NCI-H2171 treated with DMSO at 0.1 percent for 48 hours (cell line): ENCODE data around the gene ERG.

Experiments
- DNase-seq: peaks from one replicate; lab custom pipeline; 2025; lab: John Stamatoyannopoulos, UW

Gene ERG

DNA sequence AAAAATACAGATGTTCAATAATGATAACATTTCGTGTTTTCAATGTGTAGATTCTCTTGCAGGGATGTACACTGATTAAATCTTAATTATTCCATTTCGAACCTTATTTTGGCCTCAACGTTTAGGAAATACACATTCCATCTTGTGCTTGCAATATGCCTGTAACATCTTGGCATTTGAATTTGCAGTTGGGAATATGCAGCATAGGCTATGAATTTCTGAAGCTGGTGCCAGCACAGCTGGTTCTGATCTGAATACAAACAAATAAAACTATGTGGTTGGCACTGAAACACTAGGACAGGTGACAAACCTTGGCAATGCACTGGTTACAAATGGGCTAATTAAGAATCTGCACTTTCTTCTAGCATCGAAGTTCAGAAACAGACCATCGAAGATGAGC lies 108.4 kb downstream of the ERG start:
- DNase-seq = no peak

DNA sequence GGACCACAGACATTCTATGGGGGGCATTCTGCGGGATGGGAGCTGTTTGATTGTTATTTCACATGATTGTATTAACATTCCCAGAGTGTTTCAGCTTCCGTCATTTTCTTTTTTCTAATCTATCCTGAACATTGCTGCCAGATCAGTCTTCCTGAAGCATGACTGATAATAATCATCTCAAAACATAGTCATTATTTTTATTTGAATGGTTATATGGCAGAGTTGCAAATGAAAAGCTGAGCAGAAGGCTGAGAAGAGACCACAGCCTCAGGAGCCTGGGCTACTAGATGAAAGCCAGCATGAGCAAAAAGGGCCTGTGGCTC lies 109.0 kb downstream of the ERG start:
- no peak for DNase-seq

DNA sequence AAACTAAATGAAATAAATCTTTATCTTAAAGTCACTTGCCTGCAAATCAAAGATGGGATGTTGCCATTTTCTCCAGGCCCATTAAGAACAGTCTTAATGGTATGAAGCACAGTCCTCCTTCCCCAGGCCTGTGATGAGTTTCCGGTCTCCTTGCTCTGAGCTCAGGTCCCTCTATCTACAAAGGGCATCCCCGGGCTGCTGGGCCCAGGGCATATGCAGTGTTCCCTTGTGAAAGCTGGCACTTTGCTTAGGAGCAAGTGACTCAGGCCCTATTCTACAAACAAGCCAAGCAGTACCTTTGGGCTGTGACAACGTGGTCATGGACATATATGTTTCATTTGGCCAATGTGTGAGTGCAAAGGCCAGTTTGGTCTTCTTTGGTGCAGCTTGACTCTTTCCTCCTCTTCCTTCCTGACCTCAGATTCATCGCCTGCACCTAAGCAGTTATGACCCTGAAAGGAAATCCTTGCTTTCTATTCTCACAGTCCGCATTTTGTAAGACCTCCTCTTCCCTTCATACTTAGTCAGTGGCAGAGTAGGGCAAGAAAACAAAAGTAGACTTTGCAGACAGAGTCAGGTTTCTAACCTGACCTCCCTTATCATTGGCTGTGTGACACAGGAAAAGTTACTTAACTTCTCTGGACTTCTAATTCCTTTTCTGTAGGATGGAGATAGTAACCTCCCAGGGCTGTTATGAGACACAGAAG lies 109.5 kb downstream of the ERG start:
- DNase-seq = no peak

DNA sequence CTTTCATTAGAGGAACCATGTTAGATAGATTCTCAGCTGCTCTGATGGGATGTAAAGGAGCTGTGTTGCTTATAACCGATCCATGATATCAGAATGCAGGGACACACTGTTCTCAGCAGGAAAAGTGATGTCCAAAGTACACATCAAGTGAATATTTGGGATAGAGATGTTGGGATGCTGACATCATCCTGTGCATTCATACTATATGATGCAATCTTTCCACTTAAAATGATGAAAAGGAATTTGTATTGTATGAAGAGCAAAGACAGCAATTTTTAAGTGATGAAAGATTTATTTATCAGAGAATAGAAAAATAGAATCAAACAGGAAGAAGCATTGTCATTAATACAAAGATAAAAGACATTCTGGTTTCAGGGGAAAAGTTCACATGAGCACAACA lies 110.1 kb downstream of the ERG start:
- no peak for DNase-seq

DNA sequence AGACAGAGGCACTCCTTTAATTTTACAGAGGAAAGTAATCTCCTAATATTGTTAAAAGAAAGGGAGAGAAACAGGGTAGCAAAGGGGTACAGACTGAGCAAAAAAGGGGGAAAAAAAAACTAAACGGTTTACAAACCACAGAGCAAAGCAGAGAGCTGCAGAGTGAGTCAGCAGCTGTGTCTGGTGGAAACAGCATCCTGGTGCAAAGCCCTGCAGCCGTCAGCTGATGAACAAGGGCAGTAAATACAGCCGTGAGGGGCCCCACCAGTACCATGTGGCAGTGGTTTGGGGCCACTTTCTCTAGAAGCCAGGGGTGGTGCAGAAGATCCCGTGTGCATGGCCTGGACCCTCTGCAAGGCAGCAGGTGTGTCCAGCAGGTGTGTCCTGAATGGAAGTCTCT lies 111.3 kb downstream of the ERG start:
- DNase-seq = no peak

DNA sequence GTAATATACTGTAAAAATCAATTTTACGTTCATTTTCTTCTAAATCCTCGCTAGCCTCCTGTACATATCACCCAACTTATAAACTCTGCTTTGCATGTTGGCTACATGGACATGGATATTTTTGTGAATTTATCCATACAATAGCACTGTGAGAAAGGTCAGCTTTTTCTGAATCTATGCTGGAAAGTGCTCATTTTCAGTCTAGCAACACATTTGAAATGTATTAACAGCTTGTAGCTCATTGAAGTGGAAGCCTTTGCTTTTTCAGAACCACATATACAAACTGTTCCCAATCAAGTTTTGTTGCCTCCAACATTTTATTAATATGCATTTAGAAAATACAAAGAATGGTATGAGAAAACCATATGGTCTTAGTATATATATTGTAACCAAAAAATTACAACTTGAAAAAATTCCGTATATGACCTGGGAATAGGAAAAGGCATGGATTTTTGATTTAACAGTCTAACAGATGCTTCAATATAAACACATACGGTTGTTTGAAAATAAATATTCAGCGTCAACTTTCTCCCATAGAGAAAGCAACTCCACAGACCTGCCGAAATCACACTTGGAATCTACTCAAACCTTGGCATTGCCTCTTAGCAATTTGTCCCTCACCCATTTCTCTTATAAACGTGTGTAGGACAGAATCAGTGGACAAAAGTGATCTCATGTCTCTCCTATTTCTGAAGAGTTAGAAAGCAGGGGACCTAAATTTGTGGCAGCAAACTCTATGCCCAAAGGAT lies 112.7 kb downstream of the ERG start:
- no peak for DNase-seq

DNA sequence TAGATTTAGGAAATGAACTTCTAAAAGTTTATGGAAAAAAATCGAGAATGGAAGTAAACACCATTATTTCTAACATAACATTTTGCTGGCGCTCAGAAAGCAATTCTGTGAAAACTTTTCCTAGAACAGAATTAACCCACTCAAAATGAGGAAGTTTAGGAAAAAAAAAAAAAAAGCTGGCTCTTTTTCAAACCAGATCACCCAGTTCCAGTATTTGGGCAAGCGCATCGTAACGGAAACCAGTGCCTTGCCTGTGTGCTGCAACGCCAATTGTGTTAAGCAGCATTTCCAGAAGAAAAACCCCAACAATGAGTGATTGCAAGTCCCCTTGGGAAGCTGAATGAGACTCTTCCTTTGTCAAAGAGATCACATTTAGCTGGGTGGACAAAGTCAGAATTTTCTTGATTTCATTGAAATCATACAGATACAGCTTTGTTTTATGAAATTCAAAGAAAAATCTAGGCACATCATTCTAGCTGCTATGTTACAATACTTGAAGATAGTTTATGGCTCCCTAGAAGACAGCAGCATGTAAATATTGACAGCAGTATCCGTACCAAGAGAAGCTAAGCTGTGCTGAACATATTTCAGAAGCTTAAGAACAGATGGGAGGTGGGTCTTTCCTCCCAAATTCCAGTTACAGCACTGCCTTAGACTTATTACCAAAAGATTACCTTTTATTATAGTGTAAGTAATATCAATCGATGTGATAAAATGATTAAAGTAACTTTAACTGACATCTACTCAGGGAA lies 113.4 kb downstream of the ERG start:
- no peak for DNase-seq

DNA sequence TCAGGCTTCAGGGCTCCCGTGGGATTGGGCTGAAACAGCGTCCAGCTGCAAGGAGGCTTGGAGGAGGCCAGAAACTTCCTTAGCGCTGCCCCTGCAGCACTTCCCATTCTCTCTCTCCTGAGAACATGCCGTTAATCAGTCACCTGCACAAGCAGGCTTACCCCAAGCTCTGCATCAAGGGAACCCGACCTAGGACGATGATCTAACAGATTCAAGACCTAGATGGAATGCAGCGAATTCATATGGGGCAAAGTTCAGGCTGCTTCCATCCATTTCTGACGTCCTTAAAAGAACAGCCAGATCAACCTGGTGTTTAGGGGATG lies 114.1 kb downstream of the ERG start:
- DNase-seq = no peak

DNA sequence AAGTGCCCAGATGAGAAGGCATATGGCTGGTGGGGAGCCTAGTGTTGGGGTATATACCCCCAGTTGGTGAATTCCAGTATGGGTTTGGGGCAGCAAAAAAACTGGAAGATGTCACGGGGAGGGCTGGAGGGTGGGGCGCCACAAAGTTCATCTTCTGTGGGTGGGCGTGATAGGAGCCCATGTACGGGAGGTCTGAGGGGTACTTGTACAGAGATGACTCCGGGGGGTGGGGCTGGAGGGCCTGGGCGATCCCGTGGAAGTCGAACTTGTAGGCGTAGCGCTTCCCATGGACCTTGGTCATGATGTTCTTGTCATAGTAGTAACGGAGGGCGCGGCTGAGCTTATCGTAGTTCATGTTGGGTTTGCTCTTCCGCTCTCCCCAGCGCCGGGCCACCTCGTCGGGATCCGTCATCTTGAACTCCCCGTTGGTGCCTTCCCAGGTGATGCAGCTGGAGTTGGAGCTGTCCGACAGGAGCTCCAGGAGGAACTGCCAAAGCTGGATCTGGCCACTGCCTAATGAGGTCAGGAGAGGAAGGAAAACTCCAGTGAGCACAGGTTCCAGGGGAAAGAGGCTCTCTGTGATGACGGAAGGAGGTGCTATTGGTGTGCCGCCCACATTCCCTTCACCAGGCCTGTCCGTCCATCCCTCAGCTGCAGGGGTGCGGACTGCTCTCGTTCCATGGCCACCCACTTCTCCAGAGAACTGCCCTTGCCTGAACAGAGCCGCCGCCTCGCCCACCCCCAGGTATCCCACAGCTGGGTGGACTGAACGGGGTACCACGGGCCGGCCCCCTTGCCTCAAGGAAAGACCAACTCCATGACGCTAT lies 114.7 kb downstream of the ERG start:
- no peak for DNase-seq

DNA sequence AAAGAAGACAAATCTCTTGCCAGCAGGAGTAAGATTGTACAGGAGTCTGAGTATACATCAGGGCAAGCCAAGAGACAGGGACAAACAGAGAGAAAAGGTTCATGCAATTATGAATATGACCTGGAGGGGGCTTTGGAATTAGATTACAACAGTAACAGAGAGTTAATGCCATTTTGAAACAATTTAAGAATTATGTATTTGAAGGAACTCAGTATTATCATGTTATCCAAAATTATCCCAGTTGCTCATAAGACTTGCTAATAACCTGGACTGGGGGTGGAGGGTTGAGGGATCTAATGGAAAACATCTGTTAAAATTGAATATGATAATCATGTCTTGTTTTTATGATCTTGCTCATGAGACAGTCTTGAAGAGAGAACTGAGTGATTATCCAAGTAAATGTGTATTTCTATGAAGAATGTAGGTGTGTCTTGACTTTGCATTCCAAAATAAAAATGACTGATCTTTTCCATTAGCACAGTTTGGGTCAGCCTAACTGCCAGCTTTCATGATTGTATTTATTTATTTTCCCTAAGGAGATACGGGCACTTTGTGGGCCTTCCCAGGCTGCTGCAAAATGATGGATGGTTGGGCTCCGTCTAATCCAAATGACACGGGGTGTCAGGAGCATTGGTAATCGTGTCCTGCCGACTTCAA lies 117.7 kb downstream of the ERG start:
- DNase-seq = peak; percentile 28

DNA sequence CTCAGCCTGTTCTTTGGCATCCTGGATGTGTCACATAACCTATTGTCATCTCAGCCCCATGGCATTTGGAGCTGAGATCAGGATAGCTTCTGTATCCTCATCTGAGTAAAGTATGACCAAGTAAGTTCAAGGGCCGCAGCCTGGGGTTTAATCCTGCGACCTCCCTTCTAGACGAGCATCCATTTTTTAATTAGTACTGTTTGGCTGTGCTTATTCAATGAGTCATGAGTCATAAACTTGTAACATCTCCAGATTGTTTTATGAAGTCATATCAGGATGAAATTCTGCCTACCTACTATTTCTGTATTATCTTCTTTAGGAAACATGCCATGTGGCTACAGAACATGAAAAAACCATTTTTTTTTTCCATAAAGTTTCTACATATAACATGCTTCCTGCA lies 119.1 kb downstream of the ERG start:
- no peak for DNase-seq

DNA sequence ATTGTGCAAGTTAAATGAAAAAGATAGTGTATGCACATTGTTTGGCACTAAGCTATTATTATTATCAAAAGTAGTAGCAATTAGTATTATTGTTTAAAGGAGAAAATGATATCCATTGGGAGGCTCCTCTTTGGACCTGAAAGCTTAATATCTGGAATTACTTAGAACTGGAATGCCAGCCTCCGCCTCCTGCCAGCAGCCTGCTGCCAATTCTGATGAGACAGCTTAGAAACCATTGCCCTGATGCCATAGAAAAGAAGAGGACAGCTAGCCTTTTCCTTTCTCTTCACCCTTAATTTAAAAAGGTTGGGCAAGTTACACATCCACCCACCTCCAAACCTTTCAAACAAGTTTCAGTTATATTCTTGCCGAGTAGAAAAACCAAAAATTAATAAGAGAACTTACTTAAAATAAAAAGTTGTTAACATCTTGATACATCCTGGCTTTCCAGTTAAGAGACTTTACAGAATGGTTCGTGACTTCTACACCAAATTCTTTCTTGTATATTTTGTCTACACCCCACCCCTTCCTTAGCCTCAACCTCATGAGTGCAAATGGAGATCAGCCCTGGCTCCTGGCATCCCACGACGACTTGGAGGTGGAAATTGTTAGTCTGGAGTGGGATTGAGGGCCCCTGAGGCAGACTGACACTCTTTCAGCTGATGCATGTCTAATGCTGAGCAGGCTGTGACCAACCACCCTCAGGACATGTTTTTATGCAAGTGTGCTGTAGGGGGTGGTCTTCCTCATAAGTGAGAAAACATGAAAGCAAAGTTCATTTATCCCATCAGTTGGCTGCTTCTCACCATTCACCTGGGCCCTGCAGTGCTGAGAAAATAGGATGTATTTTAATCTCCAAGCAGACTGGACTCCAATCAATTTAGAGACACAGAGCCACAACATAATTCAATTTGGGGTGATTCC lies 120.8 kb downstream of the ERG start:
- no peak for DNase-seq

DNA sequence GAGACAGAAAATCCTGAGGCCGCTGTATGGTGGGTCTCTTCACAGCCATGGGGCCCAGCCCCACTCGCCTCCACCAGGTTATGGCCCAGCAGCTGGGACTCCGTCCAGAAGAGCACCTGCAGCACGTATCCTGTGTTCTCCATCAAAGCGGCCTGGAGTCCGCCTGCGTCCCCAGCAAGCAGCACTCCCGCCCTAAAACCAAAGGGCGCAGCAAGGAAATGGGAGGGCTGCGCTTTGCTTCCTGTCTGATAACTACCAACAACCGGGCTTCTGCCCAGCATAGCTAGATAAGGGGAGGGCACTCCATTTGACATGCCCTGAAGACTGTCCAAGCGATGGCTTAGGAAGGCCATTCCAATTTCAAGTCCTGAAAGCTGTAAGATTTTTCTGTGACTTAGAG lies 121.6 kb downstream of the ERG start:
- DNase-seq = no peak

DNA sequence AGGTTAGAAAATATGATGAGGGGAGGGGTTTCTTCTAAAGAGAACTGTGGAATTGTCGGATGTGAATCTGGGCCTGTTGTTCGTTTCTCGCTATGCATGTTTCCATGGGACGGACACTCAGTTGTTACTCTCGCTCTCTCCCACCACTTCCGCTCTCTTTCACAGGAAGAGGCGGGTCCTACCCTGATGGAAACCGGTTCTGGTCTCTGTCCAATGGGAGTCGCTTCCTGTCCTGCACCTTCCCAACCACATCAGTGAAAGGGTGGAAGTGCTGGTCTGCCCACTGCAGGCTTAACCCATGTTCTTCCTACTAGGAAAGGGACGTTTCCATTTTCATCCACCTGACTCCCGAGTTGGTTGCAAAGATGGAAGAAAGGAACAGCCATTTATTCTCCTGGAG lies 122.0 kb downstream of the ERG start:
- DNase-seq = no peak

DNA sequence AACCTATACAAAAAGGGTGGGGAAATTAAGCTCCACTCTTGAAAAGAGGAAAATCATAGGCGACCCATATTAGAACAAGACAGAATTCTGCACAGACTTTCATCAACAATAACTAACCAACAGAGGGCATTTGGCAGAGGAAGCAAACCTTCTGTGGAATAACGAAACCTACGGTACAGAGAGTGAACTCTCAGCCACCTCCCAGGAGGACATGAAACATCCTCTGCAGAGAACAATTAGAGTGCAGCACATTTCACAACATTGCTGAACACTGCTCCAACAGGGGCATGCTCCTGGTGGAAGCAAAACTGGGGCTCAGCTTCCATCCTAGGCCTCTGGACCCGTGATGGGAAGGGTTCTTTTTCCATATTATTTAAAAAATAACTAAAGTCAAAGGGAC lies 130.6 kb downstream of the ERG start:
- DNase-seq = no peak

DNA sequence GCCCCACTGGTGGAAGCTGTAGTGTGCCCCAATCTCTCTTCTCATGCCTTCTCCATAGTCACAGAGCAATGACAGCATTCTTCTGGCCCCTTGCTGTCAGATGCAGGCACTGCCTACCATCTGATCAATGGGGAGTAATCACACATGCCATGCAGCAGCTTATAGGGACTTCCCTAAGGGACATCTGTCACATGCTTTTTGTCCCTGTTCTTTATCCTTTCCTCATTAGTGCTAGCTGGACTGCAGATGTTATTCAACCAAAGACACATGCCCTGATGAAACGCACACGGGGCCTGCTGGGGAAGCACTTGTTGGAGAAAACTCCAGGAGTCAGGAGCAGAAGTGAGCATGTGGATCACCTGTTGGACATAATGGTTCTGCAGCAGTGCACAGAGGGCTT lies 132.8 kb downstream of the ERG start:
- DNase-seq = no peak

DNA sequence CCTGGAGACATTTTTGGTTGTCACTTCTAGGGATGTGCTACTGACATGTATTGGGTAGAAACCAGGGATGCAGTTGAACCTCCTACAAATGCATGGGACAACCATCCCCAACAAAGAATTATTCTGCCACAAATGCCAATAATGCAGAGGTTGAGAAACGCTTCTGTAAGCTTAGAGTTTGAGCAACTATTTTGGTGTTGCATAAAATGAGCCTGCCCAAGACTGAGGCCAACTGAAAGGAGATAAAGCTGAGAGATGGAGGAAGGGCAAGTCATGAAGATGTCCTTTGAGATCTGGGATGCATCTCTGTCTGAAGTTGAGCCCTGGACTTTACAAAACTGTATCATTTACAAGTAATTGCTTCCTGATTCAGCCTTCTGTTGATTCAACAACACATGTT lies 134.6 kb downstream of the ERG start:
- peak; percentile 7 for DNase-seq

DNA sequence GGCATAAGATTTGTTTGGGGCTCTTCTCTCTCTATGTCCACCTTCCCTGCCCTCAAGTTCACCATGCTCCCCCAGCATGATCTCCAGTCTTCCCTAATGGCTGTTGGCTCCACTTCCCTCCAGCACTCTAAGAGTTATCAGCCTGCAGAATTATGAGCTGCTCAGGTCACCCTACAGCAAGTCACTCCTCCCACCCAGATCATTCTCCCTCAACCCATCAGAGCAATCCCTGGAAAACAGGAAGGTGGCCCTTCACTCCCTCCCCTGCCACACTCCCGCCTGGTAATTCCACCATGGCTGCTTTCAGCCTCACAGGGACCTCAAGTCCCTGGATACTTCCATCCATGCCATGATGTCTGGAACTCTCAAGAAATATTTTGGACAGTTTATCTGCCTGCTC lies 137.0 kb downstream of the ERG start:
- DNase-seq = no peak

DNA sequence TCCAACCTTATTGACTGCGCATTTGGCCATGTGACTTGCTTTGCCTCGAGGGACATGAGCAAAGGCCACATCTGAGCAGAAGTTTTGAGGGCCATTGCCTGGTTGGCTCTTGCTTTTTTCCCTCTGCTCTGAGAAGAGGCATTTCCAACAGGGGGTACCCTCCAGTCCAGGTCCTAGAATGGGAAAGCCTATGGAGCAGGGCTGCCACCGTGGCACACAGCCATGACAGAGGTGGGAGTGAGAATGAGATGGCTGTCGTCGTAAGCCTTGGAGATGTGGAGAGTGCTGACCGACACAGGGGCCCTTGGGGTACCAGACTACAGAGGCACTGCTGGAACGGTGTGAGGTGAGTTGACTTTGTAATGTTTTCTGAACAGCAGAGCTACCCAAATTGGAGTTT lies 138.4 kb downstream of the ERG start:
- no peak for DNase-seq

DNA sequence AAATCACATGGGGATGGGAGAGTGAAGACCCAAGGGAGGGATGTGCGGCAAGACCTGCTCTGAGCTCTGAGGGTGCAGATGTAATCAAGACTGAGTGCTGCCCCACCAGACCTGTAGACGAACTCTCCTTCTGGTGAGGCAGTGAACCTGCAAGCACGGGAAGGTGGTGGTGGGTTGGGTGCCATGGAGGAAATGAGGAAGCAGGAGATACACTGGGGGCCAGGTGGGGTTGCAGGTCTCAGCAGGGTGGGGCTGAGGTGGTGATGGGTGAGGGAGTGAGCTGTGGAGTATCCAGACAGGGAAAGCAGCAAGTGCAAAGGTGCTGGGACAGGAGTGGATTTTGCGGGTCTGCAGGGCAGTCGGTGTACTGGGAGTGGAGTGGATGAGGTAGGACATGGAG lies 139.2 kb downstream of the ERG start:
- DNase-seq = no peak

DNA sequence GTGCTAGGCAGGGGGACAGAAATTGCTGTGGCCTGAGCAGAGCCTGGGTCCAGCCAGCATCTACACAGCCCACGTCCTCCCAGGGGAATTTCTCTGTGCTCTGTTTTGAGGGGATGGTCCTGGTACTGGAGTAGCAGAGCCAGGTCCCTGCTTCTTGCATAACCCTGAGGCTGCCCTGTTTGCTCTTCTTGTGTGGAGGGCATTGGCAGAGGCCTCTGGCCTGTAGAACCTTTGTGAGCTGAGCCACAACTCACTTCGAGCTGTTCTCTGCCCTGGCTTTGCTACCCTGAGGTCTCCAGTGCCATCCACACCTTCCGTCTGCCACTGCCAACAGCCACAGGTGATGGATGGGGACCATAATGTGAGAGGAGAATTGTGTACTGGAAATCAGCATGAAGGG lies 139.6 kb downstream of the ERG start:
- DNase-seq = no peak
